Measurements from ENCODE around the gene DIDO1.

Gene DIDO1

DNA sequence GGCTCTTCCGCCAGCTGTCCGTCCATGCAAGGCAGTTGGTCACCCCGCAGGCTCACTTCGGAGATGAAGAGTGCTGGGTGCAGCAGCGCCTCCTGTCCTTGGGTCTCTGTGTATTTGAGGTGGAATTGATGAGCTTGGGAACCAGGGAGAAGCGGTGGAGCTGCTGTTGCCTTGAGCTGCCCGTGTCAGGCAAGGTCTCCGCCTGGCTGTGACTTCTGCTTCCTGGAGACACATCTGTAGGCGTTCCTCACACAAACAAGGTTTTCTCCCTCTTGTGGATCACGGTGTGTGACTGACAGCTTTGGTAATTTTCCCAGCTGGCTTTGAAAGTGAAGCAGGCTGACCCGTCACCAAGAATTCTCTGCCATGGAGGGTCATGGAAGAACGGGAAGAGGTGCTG, 23.7 kb upstream of the DIDO1 start:
- no peak for DNase-seq

DNA sequence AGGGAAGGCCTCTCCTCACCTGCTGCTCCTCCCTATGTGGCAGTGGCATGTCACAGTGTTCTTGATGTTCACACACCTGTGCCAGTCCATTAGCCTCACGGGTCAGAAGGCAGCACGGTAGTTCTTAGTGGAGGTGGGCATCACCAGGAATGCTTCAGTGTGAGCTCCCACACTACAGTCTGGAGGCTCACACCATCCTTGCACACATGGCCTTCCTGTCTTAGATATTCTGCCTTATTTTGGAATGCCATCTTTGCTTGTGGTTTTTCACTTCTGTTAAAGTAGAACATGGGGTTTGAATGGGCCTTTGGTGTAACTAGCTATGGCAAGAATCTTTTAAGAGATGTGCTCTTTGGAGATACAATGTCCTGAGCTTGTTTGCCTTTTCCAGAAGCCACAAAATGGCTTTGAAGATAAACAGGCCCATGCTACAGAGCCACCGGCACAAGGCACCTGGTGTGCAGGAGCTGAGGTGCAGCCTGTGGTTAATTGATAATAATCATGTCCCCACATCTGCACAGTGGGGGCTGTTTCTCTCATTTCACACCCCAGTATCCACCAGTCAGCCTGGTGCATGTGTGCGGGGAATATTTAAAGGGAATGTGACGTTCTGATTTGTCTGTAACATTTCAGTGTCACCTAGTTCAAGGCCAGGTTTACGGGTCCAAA, 23.0 kb upstream of the DIDO1 start:
- DNase-seq = no peak

GRCh38 chr20:62947532-62948300, 21.4 kb upstream of the DIDO1 start:
- DNase-seq = no peak

GRCh38 chr20:62946918-62947317, 20.6 kb upstream of the DIDO1 start:
- DNase-seq = no peak

- no peak for DNase-seq
Measured at GRCh38 chr20:62945771-62946339, 19.6 kb upstream of the DIDO1 start.

GRCh38 chr20:62944746-62945145, 18.4 kb upstream of the DIDO1 start:
- DNase-seq = no peak

DNA sequence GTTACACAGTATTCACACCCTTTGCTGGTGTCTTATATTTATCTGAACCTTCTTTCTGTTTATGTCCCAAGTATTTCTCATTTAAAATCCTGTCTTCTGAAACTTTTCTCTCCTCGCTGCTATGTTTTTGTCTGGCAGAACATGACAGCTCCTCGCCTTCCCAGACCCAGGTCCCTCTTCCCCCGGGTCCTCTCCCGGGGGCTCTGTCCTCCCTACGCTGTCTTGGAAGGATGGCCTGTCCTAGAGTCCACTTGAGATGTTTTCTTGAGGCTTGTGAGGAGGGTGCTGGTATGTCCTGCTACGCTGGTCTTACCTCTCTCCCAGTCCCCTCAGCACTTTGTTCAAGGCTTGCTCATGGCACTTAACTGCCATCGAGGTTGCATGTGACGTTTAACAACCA, 17.9 kb upstream of the DIDO1 start:
- no peak for DNase-seq

DNA sequence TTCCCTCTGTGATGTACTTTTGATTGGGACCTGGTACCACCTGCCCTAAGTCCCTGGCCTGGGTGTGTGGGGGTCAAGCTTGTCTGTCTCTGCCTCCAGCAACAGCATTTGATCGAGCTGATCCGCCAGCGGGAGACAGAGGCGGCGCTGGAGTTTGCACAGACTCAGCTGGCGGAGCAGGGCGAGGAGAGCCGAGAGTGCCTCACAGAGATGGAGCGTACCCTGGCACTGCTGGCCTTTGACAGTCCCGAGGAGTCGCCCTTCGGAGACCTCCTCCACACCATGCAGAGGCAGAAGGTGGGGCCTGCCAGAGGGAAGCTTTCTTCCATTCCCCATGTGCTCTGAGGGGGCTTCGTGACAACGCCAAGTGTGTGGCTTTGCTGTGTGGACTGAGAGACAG, 17.1 kb upstream of the DIDO1 start:
- no peak for DNase-seq

DNA sequence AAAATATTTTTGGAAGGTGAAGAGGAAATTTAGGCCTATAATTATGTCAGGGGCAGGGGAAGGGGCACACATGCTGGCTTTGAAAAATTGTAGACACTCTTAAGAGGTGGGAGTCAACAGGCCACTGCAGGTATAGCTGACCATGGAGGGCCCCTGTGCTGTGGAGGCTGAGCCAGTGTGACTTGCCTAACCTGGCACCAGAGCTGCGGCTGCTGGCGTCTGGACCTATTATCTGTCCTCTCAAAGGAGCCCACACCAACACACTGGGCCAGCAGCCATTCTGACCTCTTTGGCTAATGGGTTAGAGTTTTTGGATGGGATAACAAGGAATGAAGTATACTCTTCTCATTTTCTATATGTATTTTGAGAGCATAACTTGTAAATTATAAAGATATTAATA, 16.2 kb upstream of the DIDO1 start:
- no peak for DNase-seq

- no peak for DNase-seq
Measured at GRCh38 chr20:62941792-62942191, 15.5 kb upstream of the DIDO1 start.

DNA sequence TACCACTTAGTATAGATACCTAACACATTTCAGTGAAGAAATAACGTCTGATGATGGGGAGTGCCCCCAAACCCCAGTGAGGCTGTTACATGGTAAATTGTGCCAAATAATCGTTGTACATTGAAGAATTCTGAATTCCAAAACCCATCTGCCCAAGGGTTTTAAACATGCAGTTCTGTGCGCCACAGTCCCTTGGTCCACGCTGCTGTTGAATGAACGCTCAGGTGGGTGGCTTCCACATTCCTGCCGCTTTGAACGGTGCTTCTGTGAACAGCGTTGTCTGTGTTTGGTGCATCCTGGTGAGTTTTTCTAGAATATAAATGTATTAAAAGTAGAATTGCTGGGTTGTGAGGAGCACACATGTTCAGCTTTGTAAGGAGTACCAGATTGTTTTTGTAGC, 14.6 kb upstream of the DIDO1 start:
- DNase-seq = no peak

DNA sequence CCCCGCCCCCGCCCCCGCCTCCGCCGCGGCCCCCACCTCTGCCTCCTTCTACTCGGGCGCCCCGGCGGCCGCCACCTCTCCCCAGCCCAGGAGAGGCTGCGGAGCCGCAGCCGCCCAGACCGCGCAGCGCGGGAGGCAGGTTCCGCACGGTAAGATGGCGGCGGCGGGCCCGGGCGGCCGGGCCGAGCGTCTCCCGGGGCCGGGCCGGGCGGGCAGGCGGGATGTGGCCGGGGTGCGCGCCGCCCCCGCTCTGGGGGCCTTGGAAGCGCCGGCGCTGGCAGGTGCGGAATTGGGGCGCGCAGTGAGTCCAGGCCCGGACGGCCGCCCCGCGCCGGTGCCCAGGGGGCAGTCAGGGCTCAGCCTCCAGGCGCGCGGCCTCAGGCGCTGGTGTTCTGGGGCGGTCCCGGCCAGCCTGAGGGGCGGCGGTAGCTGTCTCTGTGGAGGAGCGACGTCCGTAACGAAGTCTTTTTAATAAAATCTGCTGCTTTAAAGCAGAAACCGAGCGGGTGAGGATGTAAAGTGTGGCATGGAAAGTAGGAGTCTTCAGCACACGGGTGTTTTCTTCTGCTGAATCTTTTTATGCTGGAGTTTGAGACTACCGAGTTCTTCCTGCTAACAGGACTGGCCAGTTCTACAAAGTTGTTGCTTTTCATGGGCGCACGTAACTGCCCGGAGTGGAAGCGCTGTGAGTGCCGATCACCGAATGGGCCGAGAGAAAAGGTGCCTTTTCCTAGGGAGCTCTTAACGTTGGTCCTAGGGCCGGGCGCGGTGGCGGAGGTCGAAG, 12.0 kb upstream of the DIDO1 start, which contains the start of gene GID8:
Gene GID8, plus strand, starts transcription at position 43 of the 784 bp plus-strand sequence. CDS start 3,356 bp downstream, outside the sequence.
- peak; percentile 20 for DNase-seq

- peak; percentile 94 for DNase-seq
Measured at GRCh38 chr20:62937268-62938104, 11.2 kb upstream of the DIDO1 start.

DNA sequence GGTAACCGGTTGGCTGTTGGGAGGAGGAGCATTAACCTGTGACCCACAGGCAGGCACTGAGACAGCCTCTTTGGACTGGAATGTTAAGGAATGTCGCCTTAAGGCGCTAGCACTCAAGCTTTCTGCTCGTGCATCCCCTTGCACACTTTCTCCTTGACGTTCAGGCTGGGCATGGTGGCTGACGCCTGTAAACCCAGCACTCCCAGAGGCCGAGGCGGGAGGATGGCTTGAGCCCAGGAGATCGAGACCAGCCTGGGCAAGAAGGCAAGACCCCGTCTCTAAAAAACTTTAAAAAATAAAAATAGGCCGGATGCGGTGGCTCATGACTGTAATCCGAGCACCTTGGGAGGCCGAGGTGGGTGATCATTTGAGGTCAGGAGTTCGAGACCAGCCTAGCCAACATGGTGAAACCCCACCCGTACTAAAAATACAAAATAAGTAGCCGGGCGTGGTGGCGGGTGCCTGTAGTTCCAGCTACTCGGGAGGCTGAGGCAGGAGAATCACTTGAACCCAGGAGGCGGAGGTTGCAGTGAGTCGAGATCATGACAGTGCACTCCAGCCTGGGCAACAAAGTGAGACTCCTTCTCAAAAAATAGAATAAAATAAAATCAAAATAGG, 9.8 kb upstream of the DIDO1 start:
- no peak for DNase-seq

GRCh38 chr20:62935204-62935967, 9.1 kb upstream of the DIDO1 start:
- DNase-seq = no peak

DNA sequence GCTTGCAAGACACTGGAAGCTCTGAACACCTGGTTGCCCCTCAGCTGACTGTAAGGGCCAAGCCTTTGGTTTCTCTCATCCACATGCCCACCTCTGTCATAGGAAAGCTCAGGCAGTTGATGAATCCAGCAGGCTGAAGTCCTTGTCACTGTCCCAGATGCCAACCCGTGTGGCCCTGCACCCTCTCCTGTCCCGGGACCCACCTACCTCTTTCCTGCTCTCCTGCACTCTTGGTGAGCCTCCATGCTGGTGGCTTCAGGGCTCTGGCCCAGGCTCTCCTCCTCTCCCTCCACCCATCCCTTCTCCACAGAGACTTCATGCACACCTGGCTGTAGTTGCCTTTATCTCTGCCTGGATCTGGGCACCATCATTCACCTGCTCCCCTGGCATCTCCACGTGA, 7.7 kb upstream of the DIDO1 start:
- no peak for DNase-seq

GRCh38 chr20:62931464-62931863, 5.2 kb upstream of the DIDO1 start:
- no peak for DNase-seq

DNA sequence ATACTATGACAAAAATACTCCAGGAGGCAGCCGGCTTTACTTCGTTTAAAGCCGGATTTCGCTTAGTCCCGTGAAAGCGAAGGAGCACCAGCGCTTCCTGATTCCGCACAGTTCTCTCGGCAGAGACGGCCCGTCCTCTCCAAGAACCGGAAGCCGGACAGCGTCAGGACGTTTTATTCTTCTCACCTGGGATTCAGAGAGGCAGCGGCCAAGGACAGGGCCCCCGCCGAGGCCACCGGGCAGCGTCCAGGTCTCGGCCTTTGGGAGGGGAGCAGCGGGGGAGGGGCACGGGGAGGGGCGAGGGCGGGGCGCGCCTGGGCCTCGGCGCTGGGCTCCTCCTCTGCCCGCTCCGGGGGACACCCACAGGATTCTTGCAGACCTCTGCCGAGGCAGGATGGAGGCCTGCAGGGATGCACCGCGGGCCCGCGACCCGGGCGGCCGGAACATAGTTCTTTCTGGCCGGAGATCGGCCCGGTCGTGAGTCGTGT, 2.8 kb upstream of the DIDO1 start:
- peak; percentile 58 for DNase-seq

DNA sequence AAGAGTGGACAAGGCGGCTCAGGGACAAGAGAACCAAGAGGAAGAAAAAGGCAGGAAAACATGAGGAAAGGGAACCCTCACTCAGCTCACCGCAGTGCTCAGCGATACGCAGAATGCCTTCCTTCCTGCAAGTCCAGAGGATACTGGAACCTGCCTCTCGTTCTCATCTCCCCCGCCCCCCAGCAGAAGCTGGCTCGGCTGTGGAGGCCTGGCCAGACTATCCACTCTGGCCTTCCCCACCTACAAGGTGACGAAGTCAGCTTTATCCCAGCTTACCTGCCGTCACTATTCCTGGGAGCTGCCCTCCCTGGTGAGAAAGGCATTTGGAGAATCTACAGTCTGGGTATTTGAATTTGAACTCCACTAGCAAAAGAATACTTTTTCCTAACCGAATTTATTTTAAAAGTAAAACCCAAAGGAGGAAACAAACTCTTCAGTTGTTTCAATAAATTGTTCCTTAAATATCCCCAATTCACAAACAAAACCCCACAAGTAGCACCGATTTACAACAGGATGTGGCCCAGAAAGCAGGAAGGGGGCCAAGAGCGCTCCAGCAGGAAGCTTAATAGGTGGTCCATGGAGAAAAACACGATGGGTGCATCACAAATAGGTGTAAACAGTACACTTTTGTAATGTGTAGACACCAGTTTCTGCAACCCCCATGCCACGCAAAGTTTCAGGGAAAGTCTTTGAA, 2.1 kb upstream of the DIDO1 start:
- DNase-seq = no peak

DNA sequence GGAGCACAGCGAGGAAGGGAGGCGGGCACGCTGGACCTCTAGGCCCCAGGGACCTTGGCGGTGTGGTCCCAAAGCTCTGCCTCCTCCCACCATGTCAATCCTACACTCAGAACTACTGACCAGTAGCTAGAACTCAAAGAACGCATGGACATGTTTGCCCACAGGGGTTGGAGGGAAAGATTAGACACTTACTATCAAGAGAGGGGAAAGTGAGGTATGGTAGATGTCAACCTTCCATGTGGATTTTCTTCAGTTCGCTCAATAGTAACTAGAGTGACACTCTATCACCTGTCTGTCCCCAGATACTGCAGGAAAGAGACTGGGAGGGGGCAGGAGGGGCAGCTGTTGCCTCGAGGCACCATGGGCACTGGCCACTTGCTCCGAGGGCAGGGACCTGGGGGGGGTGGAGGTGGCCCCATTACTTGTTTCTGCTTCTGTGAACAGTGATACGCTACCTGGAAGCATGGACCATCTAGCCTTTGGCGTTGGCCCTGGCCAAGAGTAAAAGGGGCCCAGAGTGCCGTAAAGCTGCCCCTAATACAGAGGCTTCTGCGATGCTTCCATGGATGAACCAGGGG, 912 bp upstream of the DIDO1 start:
- DNase-seq = no peak

Data from kidney glomerular epithelial cell (primary cell).